Choroid plexus epithelial cell (primary cell): ENCODE results near the gene RPS18.

Experiments
- DNase-seq: peaks from one replicate; pipeline ENCODE4 v3.0.0-alpha.2; 2010; ENCODE audit warnings: low read depth
- H3K4me3 ChIP-seq: 2 replicates; pipeline ENCODE4 v1.5.1; 2011; ENCODE audit warnings: low read depth, mild to moderate bottlenecking, control low read depth, low read length, moderate library complexity
- CTCF ChIP-seq: conservative IDR thresholded peaks from 2 replicates; pipeline ENCODE4 v1.5.1; 2011; ENCODE audit warnings: low read depth, mild to moderate bottlenecking, control low read depth, inconsistent platforms, low read length, moderate library complexity

The RPS18 gene

GRCh38 chr6:33298773-33299236, 26.9 kb downstream of the RPS18 start, which contains the start of gene RGL2:
TSS of gene RGL2 (minus strand) at chr6:33298942. CDS start at chr6:33298610, 332 bp downstream.
- TF ChIP-seq CTCF, result no peak
- H3K4me3 ChIP-seq, result peak within 1 kb of the TSS; percentile 92
- DNase-seq, result peak; percentile 55

- DNase-seq, result peak; percentile 95
- TF ChIP-seq CTCF, result peak; percentile 82
- H3K4me3 ChIP-seq, result peak overlapping the region; percentile 92
Measured at GRCh38 chr6:33299237-33299944, 27.5 kb downstream of the RPS18 start.

- no peak overlapping the region for H3K4me3 ChIP-seq
- no peak for DNase-seq
- no peak for TF ChIP-seq CTCF
Measured at GRCh38 chr6:33301877-33302276, 30.0 kb downstream of the RPS18 start.

- no peak overlapping the region for H3K4me3 ChIP-seq
- TF ChIP-seq CTCF, result no peak
- DNase-seq, result no peak
Measured at GRCh38 chr6:33304216-33304615, 32.3 kb downstream of the RPS18 start.

GRCh38 chr6:33305052-33305451, 33.2 kb downstream of the RPS18 start:
- no peak for DNase-seq
- TF ChIP-seq CTCF, result no peak
- H3K4me3 ChIP-seq, result no peak overlapping the region

GRCh38 chr6:33306356-33306755, 34.5 kb downstream of the RPS18 start:
- TF ChIP-seq CTCF, result no peak
- H3K4me3 ChIP-seq, result no peak overlapping the region
- no peak for DNase-seq
